PFSK-1 (cell line): Measurements from ENCODE around the gene SH3GL1.

Experiments used
- TAF1 ChIP-seq: IDR thresholded peaks from 2 replicates; pipeline ENCODE4 v1.6.1; 2012; ENCODE audit warnings: low read length, control low read depth, borderline replicate concordance; ENCODE audit not compliant: insufficient read depth
- TF ChIP-seq, protein P1 (sequence below), 2 experiments: IDR thresholded peaks; 2 replicates each; pipeline versions ENCODE4 v1.6.1 to v1.8.0; 2011 to 2012; ENCODE audit warnings: low read depth in 2 of 2, low read length in 2 of 2, control low read depth in 1 of 2, inconsistent platforms in 1 of 2, mild to moderate bottlenecking in 1 of 2, moderate library complexity in 1 of 2; ENCODE audit not compliant: insufficient read depth in 1 of 2

DNA sequence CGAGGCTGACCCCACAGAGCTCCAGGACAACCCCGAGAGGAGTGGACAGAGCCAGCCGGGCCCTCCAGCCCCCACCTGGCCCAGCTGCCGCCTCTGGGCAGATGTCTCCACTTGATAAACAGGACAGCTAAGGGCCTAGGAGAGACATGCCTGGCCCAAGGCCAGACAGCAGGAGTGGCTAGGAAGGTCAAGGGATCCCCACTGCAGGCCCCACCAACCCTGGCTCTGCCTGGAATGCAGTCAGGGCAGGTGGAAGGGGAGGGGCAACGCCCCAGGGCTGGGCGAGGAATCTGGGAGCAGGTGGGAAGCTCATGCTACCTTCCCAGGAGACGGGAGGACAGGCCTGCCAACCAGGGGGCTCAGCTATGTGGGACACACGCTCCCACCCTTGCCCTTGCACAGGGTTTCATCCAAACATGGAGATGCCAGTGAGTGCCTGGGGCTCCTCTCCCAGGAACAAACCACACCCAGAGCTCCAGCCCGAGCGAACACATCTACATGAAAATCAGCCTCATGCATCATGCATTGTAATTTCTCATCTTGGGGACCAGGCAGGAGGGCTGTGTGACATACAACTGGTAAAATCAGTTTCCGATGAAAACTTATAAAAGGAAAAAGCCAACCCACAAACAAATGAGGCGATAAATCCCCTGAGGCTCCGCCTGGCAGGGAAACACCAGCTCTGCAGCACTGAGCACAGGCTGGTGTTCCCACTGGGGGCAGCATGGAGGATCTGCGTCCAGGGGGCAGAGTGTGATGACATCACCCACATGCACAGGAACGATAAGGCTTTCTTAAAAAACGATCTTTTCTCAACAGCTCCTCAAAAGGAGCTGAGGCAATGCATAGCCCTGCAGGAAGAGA is 25.0 kb downstream of the SH3GL1 start:
- TF ChIP-seq TAF1 = no peak
- TF ChIP-seq, protein P1, sequence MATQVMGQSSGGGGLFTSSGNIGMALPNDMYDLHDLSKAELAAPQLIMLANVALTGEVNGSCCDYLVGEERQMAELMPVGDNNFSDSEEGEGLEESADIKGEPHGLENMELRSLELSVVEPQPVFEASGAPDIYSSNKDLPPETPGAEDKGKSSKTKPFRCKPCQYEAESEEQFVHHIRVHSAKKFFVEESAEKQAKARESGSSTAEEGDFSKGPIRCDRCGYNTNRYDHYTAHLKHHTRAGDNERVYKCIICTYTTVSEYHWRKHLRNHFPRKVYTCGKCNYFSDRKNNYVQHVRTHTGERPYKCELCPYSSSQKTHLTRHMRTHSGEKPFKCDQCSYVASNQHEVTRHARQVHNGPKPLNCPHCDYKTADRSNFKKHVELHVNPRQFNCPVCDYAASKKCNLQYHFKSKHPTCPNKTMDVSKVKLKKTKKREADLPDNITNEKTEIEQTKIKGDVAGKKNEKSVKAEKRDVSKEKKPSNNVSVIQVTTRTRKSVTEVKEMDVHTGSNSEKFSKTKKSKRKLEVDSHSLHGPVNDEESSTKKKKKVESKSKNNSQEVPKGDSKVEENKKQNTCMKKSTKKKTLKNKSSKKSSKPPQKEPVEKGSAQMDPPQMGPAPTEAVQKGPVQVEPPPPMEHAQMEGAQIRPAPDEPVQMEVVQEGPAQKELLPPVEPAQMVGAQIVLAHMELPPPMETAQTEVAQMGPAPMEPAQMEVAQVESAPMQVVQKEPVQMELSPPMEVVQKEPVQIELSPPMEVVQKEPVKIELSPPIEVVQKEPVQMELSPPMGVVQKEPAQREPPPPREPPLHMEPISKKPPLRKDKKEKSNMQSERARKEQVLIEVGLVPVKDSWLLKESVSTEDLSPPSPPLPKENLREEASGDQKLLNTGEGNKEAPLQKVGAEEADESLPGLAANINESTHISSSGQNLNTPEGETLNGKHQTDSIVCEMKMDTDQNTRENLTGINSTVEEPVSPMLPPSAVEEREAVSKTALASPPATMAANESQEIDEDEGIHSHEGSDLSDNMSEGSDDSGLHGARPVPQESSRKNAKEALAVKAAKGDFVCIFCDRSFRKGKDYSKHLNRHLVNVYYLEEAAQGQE (IDR thresholded peaks at IDR 0.05; ENCODE audit: insufficient read depth in 1 of 2, low read depth in 2 of 2, low read length in 2 of 2) = no peak
